Caco-2 (cell line): ENCODE measurements around the gene GATA6. TPM values are rescaled to one million over a fixed set of nuclear protein-coding genes. Genes with fewer than 3 reads are reported as not detected.

Source experiments
- BruUV-seq: library from RNA; stranded (reverse); fragments of 400-500 nt; replicated peaks from 2 replicates; lab custom pipeline; 2021; lab: Mats Ljungman, UMichigan
- CTCF ChIA-PET: fragments of 300-600 bp; sonication (Branson Sonifier 250); formaldehyde crosslinking; loops from one replicate; lab custom pipeline; 2022; ENCODE audit warnings: antibody characterized with exemption; lab: Charles Lee
- POLR2A ChIA-PET: fragments of 300-600 bp; sonication (Branson Sonifier 250); formaldehyde crosslinking; loops from one replicate; lab custom pipeline; 2022; ENCODE audit warnings: antibody characterized with exemption; lab: Charles Lee
- DNase-seq, 2 experiments: peaks; one replicate each; pipeline versions ENCODE4 v3.0.0 to v3.0.0-alpha.2; 2020 to 2022
- H3K27me3 ChIP-seq: replicated peaks from 2 replicates; pipeline ENCODE4 v1.6.0; 2011; ENCODE audit warnings: low read length; ENCODE audit not compliant: control insufficient read depth, insufficient read depth
- H3K36me3 ChIP-seq: 2 replicates; pipeline ENCODE4 v1.5.1; 2011; ENCODE audit warnings: low read length; ENCODE audit not compliant: control insufficient read depth, insufficient read depth
- H3K4me1 ChIP-seq: fragments of 250-450 bp; sonication (Bioruptor Pico); 2 replicates; pipeline ENCODE4 v1.5.1; 2020; ENCODE audit warnings: mild to moderate bottlenecking
- H3K4me3 ChIP-seq: 2 replicates; pipeline ENCODE4 v1.5.1; 2011; ENCODE audit warnings: low read depth, mild to moderate bottlenecking, control low read depth, low read length
- H3K9me3 ChIP-seq: fragments of 250-450 bp; sonication (Bioruptor Pico); 2 replicates; pipeline ENCODE4 v1.5.1; 2020; ENCODE audit warnings: mild to moderate bottlenecking, moderate library complexity
- H3K27ac Mint-ChIP-seq: one replicate; pipeline ENCODE4 v1.8.0; 2022; ENCODE audit warnings: mixed read lengths; ENCODE audit not compliant: unreplicated experiment
- H3K27me3 Mint-ChIP-seq: one replicate; pipeline ENCODE4 v1.8.0; 2022; ENCODE audit warnings: mixed read lengths; ENCODE audit not compliant: insufficient read depth, unreplicated experiment
- H3K36me3 Mint-ChIP-seq: one replicate; pipeline ENCODE4 v1.8.0; 2022; ENCODE audit warnings: mild to moderate bottlenecking, mixed read lengths; ENCODE audit not compliant: insufficient read depth, unreplicated experiment
- H3K4me1 Mint-ChIP-seq: one replicate; pipeline ENCODE4 v1.8.0; 2022; ENCODE audit warnings: low read depth, mixed read lengths; ENCODE audit not compliant: unreplicated experiment
- H3K4me3 Mint-ChIP-seq: one replicate; pipeline ENCODE4 v1.8.0; 2022; ENCODE audit warnings: mild to moderate bottlenecking, moderate library complexity, mixed read lengths; ENCODE audit not compliant: unreplicated experiment
- H3K9me3 Mint-ChIP-seq: one replicate; pipeline ENCODE4 v1.8.0; 2022; ENCODE audit warnings: mixed read lengths; ENCODE audit not compliant: unreplicated experiment
- intact Hi-C: fragments of 100-400 bp; cut with micrococcal nuclease; formaldehyde crosslinking; loops from one replicate; pipeline ENCODE4 v1.10.0; 2022; ENCODE audit not compliant: unreplicated experiment
- total RNA-seq: library from RNA; stranded (reverse); gene quantifications from 2 replicates; pipeline ENCODE4 v1.2.3, GENCODE V29; 2022
- TF ChIP-seq, protein P1 (sequence below), 2 experiments: fragments of 200-600 bp in 1 of 2; IDR thresholded peaks; 1 replicate in 1 of 2; 2 replicates in 1 of 2; pipeline versions ENCODE4 v1.5.1 to v1.8.0; 2011 to 2022; ENCODE audit warnings: antibody characterized with exemption in 1 of 2, control low read depth in 1 of 2, inconsistent platforms in 1 of 2, low read depth in 1 of 2, low read length in 1 of 2, mild to moderate bottlenecking in 1 of 2, moderate library complexity in 1 of 2; ENCODE audit not compliant: insufficient read depth in 1 of 2, severe bottlenecking in 1 of 2, unreplicated experiment in 1 of 2

Gene GATA6
- total RNA-seq, 1 experiment from 2014 or later, result 124 TPM

DNA sequence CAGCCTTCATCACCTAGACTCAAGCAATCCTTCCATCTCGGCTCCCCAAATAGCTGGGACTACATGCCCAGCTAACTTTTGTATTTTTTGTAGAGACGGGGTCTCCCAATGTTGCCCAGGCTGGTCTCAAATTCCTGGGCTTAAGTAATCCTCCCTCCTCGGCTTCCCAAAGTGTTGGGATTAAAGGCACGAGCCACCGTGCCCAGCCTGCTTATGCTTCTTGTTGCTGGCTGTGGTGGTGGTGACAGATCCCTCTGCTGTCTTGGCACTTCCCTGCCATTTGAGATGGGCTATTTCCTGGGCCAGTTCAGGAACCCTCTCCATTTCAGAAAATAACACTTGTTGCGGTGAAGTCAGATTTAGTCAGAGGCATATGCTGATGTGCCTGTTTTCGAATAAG, 28.8 kb downstream of the GATA6 start:
- POLR2A ChIA-PET, result no interaction called here
- TF ChIP-seq, protein P1, sequence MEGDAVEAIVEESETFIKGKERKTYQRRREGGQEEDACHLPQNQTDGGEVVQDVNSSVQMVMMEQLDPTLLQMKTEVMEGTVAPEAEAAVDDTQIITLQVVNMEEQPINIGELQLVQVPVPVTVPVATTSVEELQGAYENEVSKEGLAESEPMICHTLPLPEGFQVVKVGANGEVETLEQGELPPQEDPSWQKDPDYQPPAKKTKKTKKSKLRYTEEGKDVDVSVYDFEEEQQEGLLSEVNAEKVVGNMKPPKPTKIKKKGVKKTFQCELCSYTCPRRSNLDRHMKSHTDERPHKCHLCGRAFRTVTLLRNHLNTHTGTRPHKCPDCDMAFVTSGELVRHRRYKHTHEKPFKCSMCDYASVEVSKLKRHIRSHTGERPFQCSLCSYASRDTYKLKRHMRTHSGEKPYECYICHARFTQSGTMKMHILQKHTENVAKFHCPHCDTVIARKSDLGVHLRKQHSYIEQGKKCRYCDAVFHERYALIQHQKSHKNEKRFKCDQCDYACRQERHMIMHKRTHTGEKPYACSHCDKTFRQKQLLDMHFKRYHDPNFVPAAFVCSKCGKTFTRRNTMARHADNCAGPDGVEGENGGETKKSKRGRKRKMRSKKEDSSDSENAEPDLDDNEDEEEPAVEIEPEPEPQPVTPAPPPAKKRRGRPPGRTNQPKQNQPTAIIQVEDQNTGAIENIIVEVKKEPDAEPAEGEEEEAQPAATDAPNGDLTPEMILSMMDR (IDR thresholded peaks at IDR 0.05; ENCODE audit: insufficient read depth in 1 of 2, low read depth in 1 of 2, low read length in 1 of 2, severe bottlenecking in 1 of 2, unreplicated experiment in 1 of 2), result no peak
- H3K4me1 ChIP-seq, result peaks cover 33% of the 10 kb centered on the region
- no peaks in the 10 kb centered on the region for H3K27me3 Mint-ChIP-seq
- H3K9me3 ChIP-seq, result no peaks in the 10 kb centered on the region
- H3K27ac Mint-ChIP-seq, result peak overlapping the region; percentile 71
- H3K36me3 Mint-ChIP-seq, result peaks cover 100% of the 10 kb centered on the region
- no peaks in the 10 kb centered on the region for H3K27me3 ChIP-seq
- H3K36me3 ChIP-seq, result peaks cover 1% of the 10 kb centered on the region
- no peaks in the 10 kb centered on the region for H3K9me3 Mint-ChIP-seq
- CTCF ChIA-PET, result no interaction called here
- peak overlapping the region; percentile 52 for H3K4me3 Mint-ChIP-seq
- H3K4me1 Mint-ChIP-seq, result peaks cover 66% of the 10 kb centered on the region
- H3K4me3 ChIP-seq, result no peak overlapping the region
- BruUV-seq, result no TSS peak
- no peak for DNase-seq
- intact Hi-C loops, result no loop called here

DNA sequence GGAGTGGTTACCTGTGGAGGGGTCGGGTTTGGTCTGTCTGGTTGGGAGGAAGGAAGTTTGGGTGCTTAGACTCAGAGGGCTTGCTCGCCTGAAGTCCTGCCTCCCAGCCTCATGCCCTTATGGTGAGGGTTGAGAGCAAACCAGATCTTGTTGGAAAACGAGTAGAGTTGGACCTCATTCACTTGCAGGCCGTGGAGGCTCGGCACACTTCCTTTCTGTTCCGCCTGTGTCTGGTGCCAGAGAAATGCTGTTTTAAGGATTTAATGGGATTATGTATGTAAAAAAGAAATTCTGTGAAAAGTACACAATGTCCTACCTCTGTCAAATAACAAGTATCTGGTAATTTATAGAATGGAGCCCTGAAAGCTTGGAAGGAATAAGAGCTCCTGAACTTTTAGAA, 29.6 kb downstream of the GATA6 start:
- no peak overlapping the region for H3K4me3 Mint-ChIP-seq
- no peaks in the 10 kb centered on the region for H3K27me3 ChIP-seq
- no peak for DNase-seq
- TF ChIP-seq, protein P1 (IDR thresholded peaks at IDR 0.05; ENCODE audit: insufficient read depth in 1 of 2, low read depth in 1 of 2, low read length in 1 of 2, severe bottlenecking in 1 of 2, unreplicated experiment in 1 of 2), result no peak
- BruUV-seq, result no TSS peak
- no peaks in the 10 kb centered on the region for H3K9me3 Mint-ChIP-seq
- intact Hi-C loops, result no loop called here
- H3K27ac Mint-ChIP-seq, result peak overlapping the region; percentile 71
- peaks cover 100% of the 10 kb centered on the region for H3K36me3 Mint-ChIP-seq
- peaks cover 1% of the 10 kb centered on the region for H3K36me3 ChIP-seq
- H3K4me1 Mint-ChIP-seq, result peaks cover 65% of the 10 kb centered on the region
- no peak overlapping the region for H3K4me3 ChIP-seq
- POLR2A ChIA-PET, result no interaction called here
- H3K4me1 ChIP-seq, result peaks cover 25% of the 10 kb centered on the region
- CTCF ChIA-PET, result no interaction called here
- no peaks in the 10 kb centered on the region for H3K9me3 ChIP-seq
- H3K27me3 Mint-ChIP-seq, result no peaks in the 10 kb centered on the region

DNA sequence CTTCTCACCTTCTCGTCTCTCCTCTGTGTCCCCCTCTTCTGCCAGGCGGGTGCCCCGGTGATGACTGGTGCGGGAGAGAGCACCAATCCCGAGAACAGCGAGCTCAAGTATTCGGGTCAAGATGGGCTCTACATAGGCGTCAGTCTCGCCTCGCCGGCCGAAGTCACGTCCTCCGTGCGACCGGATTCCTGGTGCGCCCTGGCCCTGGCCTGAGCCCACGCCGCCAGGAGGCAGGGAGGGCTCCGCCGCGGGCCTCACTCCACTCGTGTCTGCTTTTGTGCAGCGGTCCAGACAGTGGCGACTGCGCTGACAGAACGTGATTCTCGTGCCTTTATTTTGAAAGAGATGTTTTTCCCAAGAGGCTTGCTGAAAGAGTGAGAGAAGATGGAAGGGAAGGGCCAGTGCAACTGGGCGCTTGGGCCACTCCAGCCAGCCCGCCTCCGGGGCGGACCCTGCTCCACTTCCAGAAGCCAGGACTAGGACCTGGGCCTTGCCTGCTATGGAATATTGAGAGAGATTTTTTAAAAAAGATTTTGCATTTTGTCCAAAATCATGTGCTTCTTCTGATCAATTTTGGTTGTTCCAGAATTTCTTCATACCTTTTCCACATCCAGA, 31.3 kb downstream of the GATA6 start:
- no TSS peak for BruUV-seq
- Histone ChIP-seq H3K27me3 (no peaks in the 10 kb centered on the region), H3K4me1 (peaks cover 10% of the 10 kb centered on the region), H3K9me3 (no peaks in the 10 kb centered on the region), H3K36me3 (peaks cover 1% of the 10 kb centered on the region), H3K4me3 (no peak overlapping the region)
- peak overlapping the region; percentile 29 for H3K27ac Mint-ChIP-seq
- intact Hi-C loops, result no loop called here
- POLR2A ChIA-PET, result no interaction called here
- peaks cover 57% of the 10 kb centered on the region for H3K4me1 Mint-ChIP-seq
- peaks cover 100% of the 10 kb centered on the region for H3K36me3 Mint-ChIP-seq
- CTCF ChIA-PET, result no interaction called here
- TF ChIP-seq, protein P1 (IDR thresholded peaks at IDR 0.05; ENCODE audit: insufficient read depth in 1 of 2, low read depth in 1 of 2, low read length in 1 of 2, severe bottlenecking in 1 of 2, unreplicated experiment in 1 of 2), result no peak
- H3K4me3 Mint-ChIP-seq, result no peak overlapping the region
- H3K9me3 Mint-ChIP-seq, result no peaks in the 10 kb centered on the region
- no peak for DNase-seq
- no peaks in the 10 kb centered on the region for H3K27me3 Mint-ChIP-seq
